Stimulated activated naive B cell treated with anti-CD40 and anti-IgM and Interleukin-4, amounts not matched to agents 10 μg/mL and 1 μg/mL and 100 μg/mL, for 72 hours (primary cell): ENCODE data around the gene KIRREL3.
A peak's percentile ranks its signal among the peaks of the same experiment; 100 is the strongest.

ENCODE experiments used
- ATAC-seq, 2 donors: fragments of 150-1000 bp; cut with Tn5 transposase; replicated peaks; 2 replicates each; pipeline ENCODE4 v1.10.0; 2021; ENCODE audit warnings: moderate library complexity in 1 of 2
- DNase-seq: peaks from one replicate; pipeline ENCODE4 v3.0.0; 2021
- H3K27ac Mint-ChIP-seq: one replicate; pipeline ENCODE4 v1.8.0; 2022; ENCODE audit warnings: mild to moderate bottlenecking, mixed read lengths
- H3K27me3 Mint-ChIP-seq, 2 donors: one replicate each; pipeline ENCODE4 v1.8.0; 2022; ENCODE audit warnings: mixed read lengths in 2 of 2
- H3K36me3 Mint-ChIP-seq, 2 donors: one replicate each; pipeline ENCODE4 v1.8.0; 2022; ENCODE audit warnings: mixed read lengths in 2 of 2, mild to moderate bottlenecking in 1 of 2
- H3K4me1 Mint-ChIP-seq, 2 donors: one replicate each; pipeline ENCODE4 v1.8.0; 2022; ENCODE audit warnings: mixed read lengths in 2 of 2, mild to moderate bottlenecking in 1 of 2
- H3K4me3 Mint-ChIP-seq, 2 donors: one replicate each; pipeline ENCODE4 v1.8.0; 2022; ENCODE audit warnings: mild to moderate bottlenecking in 2 of 2, mixed read lengths in 2 of 2, moderate library complexity in 1 of 2
- H3K9me3 Mint-ChIP-seq, 2 donors: one replicate each; pipeline ENCODE4 v1.8.0; 2022; ENCODE audit warnings: mixed read lengths in 2 of 2, mild to moderate bottlenecking in 1 of 2

The KIRREL3 gene

DNA sequence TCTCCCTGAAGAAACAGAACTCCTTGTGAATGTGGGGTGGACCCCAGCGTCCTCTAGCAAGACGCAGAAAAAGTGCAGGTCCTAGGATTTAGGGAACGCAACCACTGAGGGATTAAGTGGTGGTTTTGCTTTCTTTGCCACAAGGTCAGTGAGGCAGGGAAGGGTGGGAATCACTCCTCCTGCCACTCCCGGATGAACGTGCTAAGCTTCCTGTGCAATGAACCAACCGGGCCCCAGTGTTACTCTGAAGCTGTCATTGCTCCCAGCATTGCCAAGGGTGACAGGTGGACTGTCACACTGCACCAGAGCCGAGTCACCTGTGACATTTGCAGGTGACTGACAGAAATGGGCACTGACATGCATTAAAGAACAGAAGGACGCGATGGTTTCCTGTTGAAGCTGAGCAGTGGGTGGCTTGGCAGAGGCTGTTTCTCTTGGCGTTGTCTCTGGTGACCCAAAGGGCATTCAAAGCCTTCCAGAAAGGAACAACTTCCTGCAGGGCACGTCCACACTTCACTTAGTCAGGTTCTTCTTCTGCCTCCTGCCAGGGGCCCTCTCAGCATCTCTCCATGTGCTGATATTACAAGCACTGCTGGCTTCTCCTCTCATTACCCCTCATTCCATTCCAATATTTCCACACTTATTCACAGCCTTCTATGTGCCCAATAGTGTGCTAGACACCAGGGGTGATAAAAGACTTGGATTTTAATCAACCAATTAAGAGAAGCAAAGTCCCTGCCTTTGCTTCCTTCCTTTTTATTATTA lies 9.7 kb downstream of the KIRREL3 start:
- H3K4me3 Mint-ChIP-seq: no peak overlapping the region
- no peaks in the 10 kb centered on the region for H3K4me1 Mint-ChIP-seq
- peaks cover 22 to 44% of the 10 kb centered on the region in 2 donors for H3K27me3 Mint-ChIP-seq
- H3K9me3 Mint-ChIP-seq: no peaks in the 10 kb centered on the region
- no peak for DNase-seq
- no peaks in the 10 kb centered on the region for H3K36me3 Mint-ChIP-seq
- ATAC-seq: no peak
- no peak overlapping the region for H3K27ac Mint-ChIP-seq

DNA sequence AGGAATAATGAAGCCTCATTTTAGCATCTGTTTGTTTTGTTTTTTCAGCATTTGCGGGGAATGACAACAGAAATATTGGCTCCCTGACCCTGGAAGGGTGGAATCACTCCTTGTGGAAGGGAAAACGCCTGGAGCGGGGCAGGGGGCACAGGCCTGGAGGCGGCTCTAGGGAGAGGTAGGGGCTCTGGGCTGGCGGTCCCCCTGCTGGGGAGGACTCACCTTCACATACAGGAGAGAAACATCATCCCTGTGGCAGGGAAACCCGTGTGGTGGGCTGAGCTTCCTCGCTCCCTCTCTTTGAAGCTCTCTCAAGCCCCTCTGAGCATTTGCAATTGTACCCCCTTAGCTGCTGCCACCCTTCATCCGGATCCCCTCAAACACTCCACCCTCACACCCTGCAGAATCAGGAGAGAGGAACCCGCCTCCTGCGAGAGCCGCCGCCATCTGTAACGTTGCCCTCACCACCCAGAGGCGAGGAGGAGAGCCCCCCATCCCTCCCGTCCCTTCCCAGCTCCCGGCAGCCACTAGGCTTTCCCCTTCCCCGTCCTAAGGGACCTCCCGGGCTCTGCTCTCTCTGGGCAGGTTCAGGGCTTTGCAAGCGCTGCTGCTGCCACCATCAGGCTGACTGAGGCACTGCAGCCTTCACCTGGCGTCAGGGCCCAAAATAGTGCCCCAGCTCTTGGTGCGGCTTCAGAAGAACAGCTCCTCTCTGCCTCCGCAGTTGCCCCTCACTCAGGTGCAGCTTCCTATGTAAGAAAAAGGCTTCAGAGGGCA lies 10.4 kb downstream of the KIRREL3 start:
- Mint-ChIP-seq H3K36me3 (no peaks in the 10 kb centered on the region), H3K9me3 (no peaks in the 10 kb centered on the region), H3K27me3 (peaks cover 25 to 40% of the 10 kb centered on the region in 2 donors), H3K27ac (no peak overlapping the region), H3K4me1 (no peaks in the 10 kb centered on the region), H3K4me3 (no peak overlapping the region)
- DNase-seq (peak; percentile 35), ATAC-seq (peak; percentile 69 to 74)

DNA sequence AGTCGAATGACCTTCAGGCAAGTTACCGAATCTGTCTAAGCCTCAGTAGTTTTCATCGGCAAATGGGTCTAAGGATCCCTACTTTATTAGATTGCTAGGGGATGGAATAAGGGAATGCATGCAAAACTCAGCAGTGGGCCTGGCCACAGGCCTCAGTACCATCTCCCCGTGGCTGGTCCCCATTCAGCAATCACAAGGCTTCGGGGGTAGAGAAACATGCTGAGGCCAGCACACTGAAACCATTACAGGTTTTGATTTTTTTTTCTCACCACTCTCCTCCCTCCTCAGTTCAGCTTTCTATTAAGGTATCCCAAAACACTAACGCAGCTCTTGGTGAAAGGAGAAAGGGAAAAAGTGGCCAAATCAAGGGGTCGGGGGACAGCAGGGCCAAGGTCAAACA lies 11.9 kb downstream of the KIRREL3 start:
- ATAC-seq (no peak), DNase-seq (no peak)
- Mint-ChIP-seq H3K27ac (no peak overlapping the region), H3K36me3 (no peaks in the 10 kb centered on the region), H3K4me1 (no peaks in the 10 kb centered on the region), H3K4me3 (no peak overlapping the region), H3K27me3 (peaks cover 26 to 49% of the 10 kb centered on the region in 2 donors), H3K9me3 (no peaks in the 10 kb centered on the region)

DNA sequence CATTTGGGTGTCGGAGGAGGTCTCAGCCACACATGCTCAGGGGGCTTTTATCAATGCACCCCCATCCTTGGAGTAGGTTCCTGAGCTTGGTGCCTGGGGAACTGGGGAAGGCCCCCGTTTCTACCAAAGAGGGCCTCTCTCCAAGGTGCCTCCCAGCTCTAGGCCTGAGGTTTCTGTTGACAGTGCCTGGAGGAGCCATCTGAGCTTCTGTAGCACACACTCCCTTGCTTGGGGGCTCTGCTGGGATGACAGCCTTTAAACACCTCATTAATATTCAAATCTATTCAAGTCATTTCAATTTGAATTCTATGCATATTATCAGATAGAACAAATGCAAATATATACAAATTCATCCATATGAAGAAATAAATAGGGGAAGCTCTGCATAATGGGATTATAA lies 18.9 kb downstream of the KIRREL3 start:
- Mint-ChIP-seq H3K36me3 (no peaks in the 10 kb centered on the region), H3K27ac (no peak overlapping the region), H3K4me1 (no peaks in the 10 kb centered on the region), H3K27me3 (peaks cover 30 to 37% of the 10 kb centered on the region in 2 donors), H3K9me3 (no peaks in the 10 kb centered on the region), H3K4me3 (no peak overlapping the region)
- no peak for ATAC-seq
- DNase-seq: no peak

DNA sequence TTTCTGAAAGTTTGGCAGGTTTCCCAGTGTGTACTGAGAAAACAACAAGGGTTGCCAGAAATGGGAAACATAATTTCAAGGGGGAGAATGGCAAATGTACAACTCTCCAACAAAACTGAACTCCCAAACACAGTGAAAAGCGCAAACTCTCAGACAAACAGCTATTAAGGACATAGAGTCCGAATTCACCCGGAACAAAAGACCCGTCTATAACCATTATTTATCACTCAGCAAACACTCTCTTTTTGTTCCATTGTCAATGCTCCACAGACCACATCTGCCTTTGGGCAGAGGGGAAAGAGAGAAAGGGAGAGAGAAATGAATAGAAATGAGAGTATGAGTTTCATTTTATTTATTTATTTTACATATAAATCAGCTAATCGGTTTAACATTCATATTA lies 21.7 kb downstream of the KIRREL3 start:
- DNase-seq: no peak
- H3K27me3 Mint-ChIP-seq: peaks cover 22 to 26% of the 10 kb centered on the region in 2 donors
- no peaks in the 10 kb centered on the region for H3K36me3 Mint-ChIP-seq
- H3K27ac Mint-ChIP-seq: no peak overlapping the region
- no peak overlapping the region for H3K4me3 Mint-ChIP-seq
- no peaks in the 10 kb centered on the region for H3K4me1 Mint-ChIP-seq
- no peaks in the 10 kb centered on the region for H3K9me3 Mint-ChIP-seq
- ATAC-seq: no peak

DNA sequence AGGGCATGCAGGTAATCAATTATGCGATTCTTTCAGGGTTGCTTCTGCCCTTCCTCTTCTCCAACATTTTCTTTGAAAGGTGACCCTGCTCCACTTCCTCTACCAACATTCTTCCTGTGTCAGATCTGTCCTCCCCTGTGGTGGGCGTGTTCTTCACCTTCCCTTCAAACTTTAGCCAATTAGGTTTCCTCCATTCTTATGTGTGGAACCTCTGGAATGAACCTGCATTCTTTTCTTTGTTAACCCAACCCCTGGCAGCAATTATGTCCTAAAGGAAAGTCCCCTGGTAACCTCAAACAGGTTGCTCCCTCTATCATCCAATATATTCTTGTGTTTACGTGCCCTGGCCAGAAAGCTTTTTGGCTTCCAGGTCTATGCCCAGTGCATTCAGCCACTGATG lies 22.4 kb downstream of the KIRREL3 start:
- Mint-ChIP-seq H3K4me3 (no peak overlapping the region), H3K36me3 (no peaks in the 10 kb centered on the region), H3K4me1 (no peaks in the 10 kb centered on the region), H3K27ac (no peak overlapping the region), H3K27me3 (peaks cover 22 to 26% of the 10 kb centered on the region in 2 donors), H3K9me3 (no peaks in the 10 kb centered on the region)
- no peak for DNase-seq
- no peak for ATAC-seq

DNA sequence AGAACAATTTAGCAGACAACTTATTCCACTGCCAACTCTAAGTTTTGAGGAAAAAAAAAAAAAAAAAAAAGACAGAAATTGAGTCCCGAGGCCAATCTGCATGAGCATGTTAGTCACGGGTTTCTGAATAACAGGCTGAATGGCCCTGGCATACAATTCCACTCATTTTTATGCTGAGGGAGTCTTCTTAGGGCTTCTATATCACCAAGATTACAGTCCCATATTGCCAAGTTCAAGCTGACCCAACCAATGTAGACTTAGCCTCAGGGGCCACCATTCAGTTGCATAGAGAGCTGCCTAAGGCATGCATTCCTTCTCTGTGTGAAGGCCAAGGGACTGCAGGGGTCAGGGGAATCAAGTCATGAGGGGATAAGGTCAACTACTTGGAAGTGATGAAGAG lies 27.5 kb downstream of the KIRREL3 start:
- DNase-seq (no peak), ATAC-seq (no peak)
- peaks cover 20 to 32% of the 10 kb centered on the region in 2 donors for H3K27me3 Mint-ChIP-seq
- H3K27ac Mint-ChIP-seq: no peak overlapping the region
- no peaks in the 10 kb centered on the region for H3K4me1 Mint-ChIP-seq
- peaks cover 2 to 3% of the 10 kb centered on the region in 2 donors for H3K9me3 Mint-ChIP-seq
- H3K36me3 Mint-ChIP-seq: no peaks in the 10 kb centered on the region
- no peak overlapping the region for H3K4me3 Mint-ChIP-seq

DNA sequence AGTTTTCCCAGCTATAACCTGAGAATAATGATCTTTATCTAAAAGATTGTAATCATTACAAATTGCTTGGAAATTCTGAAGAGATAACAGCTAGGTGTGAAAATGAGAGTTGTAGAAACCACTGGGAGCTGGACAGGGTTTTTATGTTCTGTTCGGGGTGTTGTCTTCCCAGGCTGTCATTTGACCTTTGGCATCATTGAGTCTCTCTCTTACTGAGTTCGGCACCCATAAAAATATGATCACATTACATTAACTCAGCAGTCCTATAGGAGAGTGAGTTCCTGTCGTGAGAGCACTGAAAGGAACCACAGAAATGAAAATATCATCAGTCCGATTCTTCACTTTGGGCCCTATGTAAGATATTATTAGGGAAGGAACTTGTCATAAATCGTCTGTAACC lies 29.3 kb downstream of the KIRREL3 start:
- Mint-ChIP-seq H3K36me3 (no peaks in the 10 kb centered on the region), H3K4me3 (no peak overlapping the region), H3K27me3 (peaks cover 15 to 34% of the 10 kb centered on the region in 2 donors), H3K9me3 (peaks cover 2 to 3% of the 10 kb centered on the region in 2 donors), H3K27ac (no peak overlapping the region), H3K4me1 (no peaks in the 10 kb centered on the region)
- ATAC-seq (no peak), DNase-seq (no peak)

DNA sequence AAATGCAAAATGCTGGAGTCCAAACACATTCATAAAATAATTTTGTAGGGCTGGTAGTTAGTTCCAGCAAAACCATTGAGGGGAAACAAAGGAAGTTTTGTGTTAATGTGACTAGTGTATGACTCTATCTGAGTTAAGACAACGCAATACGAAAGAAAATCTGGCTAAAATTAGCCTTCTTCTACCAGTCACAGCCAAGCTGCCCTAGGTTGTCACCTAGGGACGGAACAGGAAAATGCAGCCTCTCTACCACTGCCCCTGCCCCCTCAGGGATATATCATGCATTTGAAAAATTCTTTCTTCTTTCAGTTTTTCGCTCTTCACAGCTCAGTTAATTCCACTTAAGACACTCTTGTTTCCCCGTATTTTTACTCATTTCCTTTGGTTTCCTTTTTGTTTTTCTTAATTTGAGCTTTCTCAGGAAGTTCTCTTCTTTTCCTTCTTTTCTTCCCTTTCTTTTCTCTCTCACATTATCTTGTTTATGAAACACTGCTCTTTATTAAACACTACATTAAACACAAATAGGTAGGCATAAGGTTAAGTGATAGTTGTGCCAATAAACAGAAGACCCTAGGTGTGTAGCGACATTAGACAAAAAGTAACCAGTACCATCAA lies 30.6 kb downstream of the KIRREL3 start:
- Mint-ChIP-seq H3K27me3 (peaks cover 15 to 34% of the 10 kb centered on the region in 2 donors), H3K36me3 (no peaks in the 10 kb centered on the region), H3K4me1 (no peaks in the 10 kb centered on the region), H3K9me3 (peaks cover 2 to 3% of the 10 kb centered on the region in 2 donors), H3K27ac (no peak overlapping the region), H3K4me3 (no peak overlapping the region)
- peak in 1 of 2 donors; percentile 46 for ATAC-seq
- no peak for DNase-seq

DNA sequence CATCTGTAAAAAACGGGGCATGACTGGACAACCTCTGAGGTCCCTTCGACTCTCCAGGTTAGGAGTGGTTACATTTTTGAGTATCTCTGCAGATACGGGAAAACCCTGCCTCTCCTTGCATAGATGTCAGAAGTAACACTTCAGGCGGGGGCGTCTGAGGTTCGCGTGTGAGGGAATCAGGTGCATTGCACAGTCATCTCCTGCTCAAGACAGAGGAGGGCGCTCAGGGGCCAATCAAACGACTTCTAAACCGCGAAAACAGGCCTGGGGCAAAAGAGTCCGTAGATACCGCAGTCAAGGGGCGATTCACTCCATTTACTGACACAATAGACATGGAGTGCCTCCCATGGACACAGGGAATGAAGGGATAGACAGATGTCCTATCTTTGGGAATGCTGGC lies 31.7 kb downstream of the KIRREL3 start:
- Mint-ChIP-seq H3K9me3 (peaks cover 2 to 3% of the 10 kb centered on the region in 2 donors), H3K27me3 (peaks cover 15 to 34% of the 10 kb centered on the region in 2 donors), H3K4me1 (no peaks in the 10 kb centered on the region), H3K4me3 (no peak overlapping the region), H3K36me3 (no peaks in the 10 kb centered on the region), H3K27ac (no peak overlapping the region)
- DNase-seq: no peak
- ATAC-seq: peak in 1 of 2 donors; percentile 27

DNA sequence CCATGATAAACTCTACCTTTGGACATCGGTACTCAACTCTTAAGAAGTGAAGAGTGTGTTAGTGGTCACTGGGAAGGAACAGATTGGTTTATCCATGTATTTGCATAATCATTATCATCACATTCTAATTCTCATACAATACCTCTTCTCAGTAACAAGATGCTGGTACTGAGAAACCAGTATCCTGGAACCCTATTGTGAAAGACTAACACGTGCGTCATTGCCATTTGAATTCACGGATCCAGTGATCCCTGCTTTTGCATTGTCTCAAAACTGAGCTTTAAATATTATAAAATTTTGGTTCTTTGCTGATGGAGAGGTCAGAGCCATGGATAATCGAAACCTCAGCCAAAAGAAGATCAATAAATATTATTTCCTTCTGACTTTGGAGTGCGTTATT lies 35.2 kb downstream of the KIRREL3 start:
- DNase-seq: no peak
- Mint-ChIP-seq H3K4me3 (no peak overlapping the region), H3K27me3 (peaks cover 15 to 33% of the 10 kb centered on the region in 2 donors), H3K36me3 (no peaks in the 10 kb centered on the region), H3K27ac (no peak overlapping the region), H3K9me3 (peaks cover 3 to 4% of the 10 kb centered on the region in 2 donors), H3K4me1 (no peaks in the 10 kb centered on the region)
- ATAC-seq: no peak

DNA sequence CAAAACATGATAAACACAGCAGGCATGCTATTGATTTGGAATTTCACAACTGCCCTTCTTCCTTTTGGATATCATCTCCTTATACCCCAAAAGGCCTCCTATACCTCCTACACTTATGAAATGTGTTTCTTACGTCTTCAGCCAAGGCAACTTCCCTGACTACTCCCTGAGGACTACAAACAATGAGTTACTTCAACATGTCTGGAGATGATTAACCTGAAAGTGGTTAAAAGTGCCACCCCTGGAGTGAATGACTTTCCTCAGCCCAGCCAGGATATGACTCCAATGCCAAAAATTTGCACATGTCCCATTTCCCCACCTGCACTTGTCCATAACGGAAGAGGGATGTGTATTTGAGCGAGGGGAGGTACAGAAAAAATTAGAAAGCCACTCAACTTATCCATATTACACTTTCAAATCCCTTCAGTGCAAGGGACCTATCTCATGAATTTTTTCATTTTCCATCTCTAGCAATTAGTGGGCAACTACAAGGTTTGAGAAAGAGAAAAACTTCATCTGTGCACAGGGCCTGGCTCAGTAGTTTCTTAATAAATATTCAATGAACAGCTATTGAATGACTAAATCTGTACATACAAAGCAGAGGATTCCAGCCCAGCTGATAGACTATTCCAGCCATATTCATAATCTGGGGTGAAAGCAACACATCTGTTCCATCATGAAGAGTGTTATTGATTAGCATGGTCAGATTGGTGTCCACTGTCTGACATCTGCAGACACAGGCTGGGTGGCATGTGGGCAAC lies 36.8 kb downstream of the KIRREL3 start:
- ATAC-seq (no peak), DNase-seq (no peak)
- Mint-ChIP-seq H3K4me3 (no peak overlapping the region), H3K27ac (no peak overlapping the region), H3K4me1 (no peaks in the 10 kb centered on the region), H3K27me3 (peaks cover 9 to 32% of the 10 kb centered on the region in 2 donors), H3K36me3 (no peaks in the 10 kb centered on the region), H3K9me3 (peaks cover 4% of the 10 kb centered on the region in 2 donors)

DNA sequence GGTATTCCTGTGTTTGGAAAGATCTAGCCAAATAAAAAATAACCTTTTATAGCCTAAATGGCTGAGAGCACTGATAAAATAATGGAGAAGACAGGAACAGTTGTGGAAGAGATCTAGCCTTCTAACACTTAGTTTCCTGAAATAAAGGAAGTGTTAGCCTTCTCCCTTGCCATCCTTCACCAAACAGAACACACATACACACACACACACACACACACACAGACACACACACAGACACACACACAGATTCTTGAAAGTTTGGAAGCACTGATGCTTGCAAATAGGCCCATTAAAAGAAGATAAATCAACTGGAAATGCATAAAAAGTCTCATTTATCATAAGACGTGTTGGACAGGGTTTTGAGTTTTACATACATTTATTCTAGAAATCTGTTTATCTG lies 37.5 kb downstream of the KIRREL3 start:
- H3K9me3 Mint-ChIP-seq: peaks cover 4% of the 10 kb centered on the region in 2 donors
- H3K27me3 Mint-ChIP-seq: peaks cover 9 to 29% of the 10 kb centered on the region in 2 donors
- ATAC-seq (no peak), DNase-seq (no peak)
- no peak overlapping the region for H3K27ac Mint-ChIP-seq
- H3K4me1 Mint-ChIP-seq: no peaks in the 10 kb centered on the region
- H3K4me3 Mint-ChIP-seq: no peak overlapping the region
- no peaks in the 10 kb centered on the region for H3K36me3 Mint-ChIP-seq

DNA sequence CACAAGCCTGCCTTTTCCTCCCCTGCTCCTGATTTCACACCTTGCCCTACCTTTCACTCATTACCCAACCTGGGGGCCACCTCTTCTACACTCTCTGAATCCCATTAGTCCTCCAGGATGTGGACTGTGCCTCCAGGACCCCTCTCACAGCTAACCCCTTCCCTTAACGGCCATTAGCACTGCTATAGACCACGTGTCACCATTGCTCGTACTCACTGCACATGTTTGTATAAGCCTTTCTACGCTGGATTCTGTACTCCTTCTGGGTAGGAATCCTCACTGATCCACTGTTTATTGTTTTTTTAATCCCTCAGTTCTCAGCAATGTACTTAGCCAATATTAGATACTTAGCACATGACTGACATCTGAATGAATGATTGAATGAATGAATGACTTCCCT lies 40.9 kb downstream of the KIRREL3 start:
- H3K27me3 Mint-ChIP-seq: peaks cover 4 to 18% of the 10 kb centered on the region in 2 donors
- DNase-seq (no peak), ATAC-seq (no peak)
- peaks cover 4% of the 10 kb centered on the region in 2 donors for H3K9me3 Mint-ChIP-seq
- H3K4me1 Mint-ChIP-seq: no peaks in the 10 kb centered on the region
- H3K4me3 Mint-ChIP-seq: no peak overlapping the region
- no peaks in the 10 kb centered on the region for H3K36me3 Mint-ChIP-seq
- no peak overlapping the region for H3K27ac Mint-ChIP-seq
